B cell (primary cell): ENCODE data around the gene RXFP2. TPM values are rescaled to one million over a fixed set of nuclear protein-coding genes. Genes with fewer than 3 reads are reported as not detected.

Experiments used
- ATAC-seq: fragments of 200-7000 bp; cut with Tn5 transposase; one replicate; pipeline ENCODE4 v1.10.0; 2021; ENCODE audit warnings: low read depth, mild to moderate bottlenecking, moderate number of reproducible peaks, moderate library complexity
- CTCF ChIA-PET: fragments of 350-600 bp; sonication (Branson Sonifier 250); formaldehyde crosslinking; loops from one replicate; lab custom pipeline; 2021; ENCODE audit warnings: antibody characterized with exemption, inconsistent platforms; lab: Charles Lee
- POLR2A ChIA-PET: fragments of 350-600 bp; sonication (Branson Sonifier 250); formaldehyde crosslinking; loops from one replicate; lab custom pipeline; 2021; ENCODE audit warnings: antibody characterized with exemption; lab: Charles Lee
- DNase-seq: peaks from one replicate; pipeline ENCODE4 v3.0.0; 2013
- H2AFZ ChIP-seq: 2 replicates; pipeline ENCODE4 v1.6.1; 2012; ENCODE audit warnings: mild to moderate bottlenecking, low read depth, low read length; ENCODE audit not compliant: insufficient read depth, poor library complexity, severe bottlenecking
- H3K27ac ChIP-seq, 2 donors: 1 replicate in 1 of 2; 2 replicates in 1 of 2; pipeline ENCODE4 v1.5.1; 2012 to 2013; ENCODE audit warnings: low read length in 2 of 2, mild to moderate bottlenecking in 2 of 2, moderate library complexity in 1 of 2
- H3K27me3 ChIP-seq, 4 experiments: fragments of 200-600 bp in 1 of 4; sonication (generic) in 1 of 4; replicated peaks in 1 of 4; 1 replicate in 2 of 4; 2 replicates in 2 of 4; pipeline versions ENCODE4 v1.6.1 to v1.7.0; 2013 to 2016; ENCODE audit warnings: low read length in 3 of 4, mild to moderate bottlenecking in 2 of 4, mixed read lengths in 1 of 4, moderate library complexity in 1 of 4; ENCODE audit not compliant: insufficient read depth in 4 of 4, control insufficient read depth in 3 of 4; ENCODE audit errors: control extremely low read depth in 1 of 4
- H3K36me3 ChIP-seq, 2 experiments: replicated peaks in 1 of 2; 1 replicate in 1 of 2; 2 replicates in 1 of 2; pipeline versions ENCODE4 v1.6.1 to v1.7.1; 2013; ENCODE audit warnings: low read length in 1 of 2; ENCODE audit not compliant: insufficient read depth in 2 of 2, control insufficient read depth in 1 of 2; ENCODE audit errors: control extremely low read depth in 1 of 2, extremely low read depth in 1 of 2
- H3K4me1 ChIP-seq, 2 donors: fragments of 200-600 bp in 1 of 2; sonication (generic) in 1 of 2; 1 replicate in 1 of 2; 2 replicates in 1 of 2; pipeline versions ENCODE4 v1.5.1 to v1.6.1; 2013 to 2017; ENCODE audit warnings: low read length in 2 of 2; ENCODE audit not compliant: control insufficient read depth in 2 of 2, insufficient read depth in 2 of 2
- H3K4me2 ChIP-seq: replicated peaks from 2 replicates; pipeline ENCODE3; 2012; ENCODE audit warnings: mild to moderate bottlenecking, low read depth, low read length; ENCODE audit not compliant: poor library complexity, severe bottlenecking
- H3K4me3 ChIP-seq, 5 experiments: fragments of 200-600 bp in 1 of 5; sonication (generic) in 1 of 5; 1 replicate in 3 of 5; 2 replicates in 2 of 5; pipeline versions ENCODE4 v1.5.1 to v1.7.0; 2011 to 2016; ENCODE audit warnings: low read length in 4 of 5, mild to moderate bottlenecking in 4 of 5, low read depth in 2 of 5, control low read depth in 1 of 5, moderate library complexity in 1 of 5; ENCODE audit not compliant: insufficient read depth in 1 of 5; ENCODE audit errors: control extremely low read depth in 1 of 5, extremely low read depth in 1 of 5
- H3K79me2 ChIP-seq: fragments of 200-600 bp; sonication (generic); one replicate; pipeline ENCODE4 v1.6.0; 2016; ENCODE audit warnings: low read length; ENCODE audit not compliant: control insufficient read depth, insufficient read depth
- H3K9ac ChIP-seq: fragments of 200-600 bp; sonication (generic); 2 replicates; pipeline ENCODE4 v1.6.1; 2017; ENCODE audit warnings: mild to moderate bottlenecking, low read length, moderate library complexity
- H3K9me3 ChIP-seq, 3 donors: one replicate each; pipeline versions ENCODE4 v1.6.1 to v1.7.1; 2013; ENCODE audit warnings: low read length in 2 of 3; ENCODE audit not compliant: control insufficient read depth in 2 of 3, insufficient read depth in 1 of 3; ENCODE audit errors: control extremely low read depth in 1 of 3
- H4K20me1 ChIP-seq: 2 replicates; pipeline ENCODE4 v1.6.0; 2012; ENCODE audit warnings: mild to moderate bottlenecking, low read length; ENCODE audit not compliant: insufficient read depth, control insufficient read depth, poor library complexity, severe bottlenecking
- H3K27ac Mint-ChIP-seq: one replicate; pipeline ENCODE4 v1.8.0; 2021; ENCODE audit warnings: mixed read lengths
- H3K27me3 Mint-ChIP-seq: one replicate; pipeline ENCODE4 v1.8.0; 2021; ENCODE audit warnings: mixed read lengths
- H3K4me1 Mint-ChIP-seq: one replicate; pipeline ENCODE4 v1.8.0; 2021; ENCODE audit warnings: mixed read lengths
- H3K4me3 Mint-ChIP-seq: one replicate; pipeline ENCODE4 v1.8.0; 2021; ENCODE audit warnings: mixed read lengths
- H3K9me3 Mint-ChIP-seq: one replicate; pipeline ENCODE4 v1.8.0; 2022; ENCODE audit warnings: mixed read lengths; ENCODE audit not compliant: insufficient read depth
- CTCF ChIP-seq: fragments of 200-600 bp; IDR thresholded peaks from one replicate; pipeline ENCODE4 v1.8.0; 2022; ENCODE audit warnings: antibody characterized with exemption, mild to moderate bottlenecking
- EZH2 ChIP-seq: IDR thresholded peaks from 2 replicates; pipeline ENCODE4 v1.6.1; 2012; ENCODE audit warnings: borderline replicate concordance, low read depth, mild to moderate bottlenecking, moderate library complexity, low read length; ENCODE audit not compliant: insufficient read depth, poor library complexity, severe bottlenecking
- WGBS: methylation state at CpG from one replicate; pipeline ENCODE4 v1.1.5; 2013; ENCODE audit warnings: missing lambda C conversion rate; ENCODE audit not compliant: insufficient coverage; 5-methylcytosine and 5-hydroxymethylcytosine counted together
- intact Hi-C: fragments of 100-400 bp; cut with micrococcal nuclease; formaldehyde crosslinking; loops from one replicate; pipeline ENCODE4 v1.10.0; 2022
- polyA plus RNA-seq: library from polyadenylated mRNA; depleted of rRNA; stranded (reverse); fragments of >200 nt; gene quantifications from 2 replicates; pipeline ENCODE4 v1.2.3, GENCODE V29; 2012
- total RNA-seq, 2 donors: library from RNA; stranded (reverse); fragments of 120-200 nt in 1 of 2; gene quantifications; 1 replicate in 1 of 2; 2 replicates in 1 of 2; pipeline versions ENCODE4 v1.2.3 to v1.2.4, GENCODE V29; 2013 to 2022

RXFP2 gene
- total and polyA plus RNA-seq, 2 donors (not counting 1 experiment from before 2014, with no cell fraction given), result not detected

- H3K4me3 Mint-ChIP-seq, result no peak overlapping the region
- Histone ChIP-seq H3K27ac (no peak overlapping the region), H3K4me3 (no peak overlapping the region), H3K79me2 (no peaks in the 10 kb centered on the region), H3K36me3 (no peaks in the 10 kb centered on the region), H3K9me3 (no peaks in the 10 kb centered on the region), H3K9ac (no peak overlapping the region), H3K27me3 (peaks cover 0 to 4% (median 0%) of the 10 kb centered on the region in 4 experiments), H2AFZ (no peak overlapping the region), H3K4me1 (no peaks in the 10 kb centered on the region), H4K20me1 (no peaks in the 10 kb centered on the region), H3K4me2 (no peak overlapping the region)
- no peaks in the 10 kb centered on the region for H3K4me1 Mint-ChIP-seq
- H3K9me3 Mint-ChIP-seq, result peaks cover 2% of the 10 kb centered on the region
- ChIA-PET POLR2A (no interaction called here), CTCF (no interaction called here)
- ATAC-seq (no peak), DNase-seq (no peak)
- intact Hi-C loops, result no loop called here
- H3K27ac Mint-ChIP-seq, result no peak overlapping the region
- H3K27me3 Mint-ChIP-seq, result peaks cover 29% of the 10 kb centered on the region
- TF ChIP-seq CTCF, result no peak
- no peak for TF ChIP-seq EZH2
Measured at GRCh38 chr13:31717583-31717982, 21.7 kb upstream of the RXFP2 start.

GRCh38 chr13:31719214-31719613 is 20.1 kb upstream of the RXFP2 start:
- ChIA-PET POLR2A (no interaction called here), CTCF (no interaction called here)
- Histone ChIP-seq H3K27ac (no peak overlapping the region), H3K27me3 (peaks cover 0 to 4% (median 0%) of the 10 kb centered on the region in 4 experiments), H3K4me1 (no peaks in the 10 kb centered on the region), H3K4me2 (no peak overlapping the region), H2AFZ (no peak overlapping the region), H3K9me3 (no peaks in the 10 kb centered on the region), H4K20me1 (no peaks in the 10 kb centered on the region), H3K36me3 (no peaks in the 10 kb centered on the region), H3K4me3 (no peak overlapping the region), H3K79me2 (no peaks in the 10 kb centered on the region), H3K9ac (no peak overlapping the region)
- no peak overlapping the region for H3K27ac Mint-ChIP-seq
- intact Hi-C loops, result no loop called here
- no peak for DNase-seq
- peaks cover 2% of the 10 kb centered on the region for H3K9me3 Mint-ChIP-seq
- H3K27me3 Mint-ChIP-seq, result peaks cover 27% of the 10 kb centered on the region
- ATAC-seq, result no peak
- no peaks in the 10 kb centered on the region for H3K4me1 Mint-ChIP-seq
- TF ChIP-seq CTCF, result no peak
- no peak for TF ChIP-seq EZH2
- no peak overlapping the region for H3K4me3 Mint-ChIP-seq
- 65% methylated on average over 2 of the region's 3 CpGs for WGBS
